ENCODE data around the gene IL1A. TPM values are rescaled to one million over a fixed set of nuclear protein-coding genes. Genes with fewer than 3 reads are reported as not detected.
A peak's percentile ranks its signal among the peaks of the same experiment; 100 is the strongest.

IL1A gene
- total and polyA plus RNA-seq, 2 donors from 2014 or later, result 0.13 TPM; not detected in 1

GRCh38 chr2:112807233-112807807 lies 23.0 kb upstream of the IL1A start:
- no peak overlapping the region for H3K9ac ChIP-seq (ENCODE audit: low read length in 3 of 3)
- H3K9me3 ChIP-seq (ENCODE audit: control insufficient read depth in 2 of 3, insufficient read depth in 1 of 3, low read length in 3 of 3), result no peaks in the 10 kb centered on the region
- H3K36me3 ChIP-seq (ENCODE audit: control insufficient read depth in 2 of 3, insufficient read depth in 3 of 3, low read length in 3 of 3), result no peaks in the 10 kb centered on the region
- H3K27me3 ChIP-seq (ENCODE audit: control insufficient read depth, insufficient read depth, low read length), result no peaks in the 10 kb centered on the region
- FAIRE-seq (no peak), DNase-seq (no peak)
- no peak overlapping the region for H3K27ac ChIP-seq (ENCODE audit: low read depth in 2 of 2, low read length in 2 of 2)
- peaks cover 0 to 9% (median 7%) of the 10 kb centered on the region in 3 donors for H3K4me1 ChIP-seq (ENCODE audit: control insufficient read depth in 2 of 3, insufficient read depth in 2 of 3, low read depth in 1 of 3, low read length in 3 of 3)
- no peak overlapping the region for H3K4me3 ChIP-seq (ENCODE audit: low read length in 3 of 3)
- intact Hi-C loops (cut with DNase I), result no loop called here
- TF ChIP-seq CTCF (IDR thresholded peaks at IDR 0.05; ENCODE audit: borderline replicate concordance, extremely low read depth, insufficient read depth), result no peak

GRCh38 chr2:112805542-112805941 lies 21.2 kb upstream of the IL1A start:
- intact Hi-C loops (cut with DNase I), result no loop called here
- FAIRE-seq (no peak), DNase-seq (peak in 1 of 5 donors; percentile 8)
- no peak for TF ChIP-seq CTCF (IDR thresholded peaks at IDR 0.05; ENCODE audit: borderline replicate concordance, extremely low read depth, insufficient read depth)
- no peaks in the 10 kb centered on the region for H3K27me3 ChIP-seq (ENCODE audit: control insufficient read depth, insufficient read depth, low read length)
- no peak overlapping the region for H3K4me3 ChIP-seq (ENCODE audit: low read length in 3 of 3)
- no peaks in the 10 kb centered on the region for H3K36me3 ChIP-seq (ENCODE audit: control insufficient read depth in 2 of 3, insufficient read depth in 3 of 3, low read length in 3 of 3)
- no peaks in the 10 kb centered on the region for H3K9me3 ChIP-seq (ENCODE audit: control insufficient read depth in 2 of 3, insufficient read depth in 1 of 3, low read length in 3 of 3)
- H3K9ac ChIP-seq (ENCODE audit: low read length in 3 of 3), result no peak overlapping the region
- no peaks in the 10 kb centered on the region for H3K4me1 ChIP-seq (ENCODE audit: control insufficient read depth in 2 of 3, insufficient read depth in 2 of 3, low read depth in 1 of 3, low read length in 3 of 3)
- no peak overlapping the region for H3K27ac ChIP-seq (ENCODE audit: low read depth in 2 of 2, low read length in 2 of 2)

- Histone ChIP-seq H3K9me3 (ENCODE audit: control insufficient read depth in 2 of 3, insufficient read depth in 1 of 3, low read length in 3 of 3) (no peaks in the 10 kb centered on the region), H3K27ac (ENCODE audit: low read depth in 2 of 2, low read length in 2 of 2) (no peak overlapping the region), H3K27me3 (ENCODE audit: control insufficient read depth, insufficient read depth, low read length) (no peaks in the 10 kb centered on the region), H3K36me3 (ENCODE audit: control insufficient read depth in 2 of 3, insufficient read depth in 3 of 3, low read length in 3 of 3) (no peaks in the 10 kb centered on the region), H3K4me1 (ENCODE audit: control insufficient read depth in 2 of 3, insufficient read depth in 2 of 3, low read depth in 1 of 3, low read length in 3 of 3) (no peaks in the 10 kb centered on the region), H3K9ac (ENCODE audit: low read length in 3 of 3) (no peak overlapping the region), H3K4me3 (ENCODE audit: low read length in 3 of 3) (no peak overlapping the region)
- FAIRE-seq, result no peak
- no peak for TF ChIP-seq CTCF (IDR thresholded peaks at IDR 0.05; ENCODE audit: borderline replicate concordance, extremely low read depth, insufficient read depth)
- intact Hi-C loops (cut with DNase I), result no loop called here
- DNase-seq, result no peak
Observed at GRCh38 chr2:112803691-112804521, 19.6 kb upstream of the IL1A start.

Measured in kidney (tissue), 14 donors.